Upper lobe of right lung (tissue), 1 donor: Measurements from ENCODE around the gene ANKLE1. TPM values are rescaled to one million over a fixed set of nuclear protein-coding genes. Genes with fewer than 3 reads are reported as not detected.
A peak's percentile ranks its signal among the peaks of the same experiment; 100 is the strongest.

Experiments used
- ATAC-seq: fragments of 200-7000 bp; cut with Tn5 transposase; one replicate; pipeline ENCODE4 v1.9.1; 2020; ENCODE audit warnings: mild to moderate bottlenecking, moderate library complexity
- DNase-seq: peaks from one replicate; pipeline ENCODE4 v3.0.0-alpha.2; 2020
- H3K27ac ChIP-seq: fragments of 200-600 bp; one replicate; pipeline ENCODE4 v1.8.0; 2022
- H3K27me3 ChIP-seq: fragments of 200-600 bp; one replicate; pipeline ENCODE4 v1.8.0; 2022; ENCODE audit warnings: mild to moderate bottlenecking
- H3K36me3 ChIP-seq: fragments of 200-600 bp; one replicate; pipeline ENCODE4 v1.8.0; 2022
- H3K4me1 ChIP-seq: fragments of 200-600 bp; one replicate; pipeline ENCODE4 v1.8.0; 2022
- H3K4me3 ChIP-seq: fragments of 200-600 bp; one replicate; pipeline ENCODE4 v1.8.0; 2022; ENCODE audit warnings: mild to moderate bottlenecking
- H3K9me3 ChIP-seq: fragments of 200-600 bp; one replicate; pipeline ENCODE4 v1.8.0; 2022
- intact Hi-C: fragments of 100-400 bp; cut with DNase I; formaldehyde crosslinking; loops from one replicate; pipeline ENCODE4 v1.11.0; 2022
- total RNA-seq: library from RNA; stranded (reverse); fragmentation: NEBNext Ultra II Directional; extraction: Animal tissue kit (Norgen Biotek cat#: 25700); gene quantifications from one replicate; pipeline ENCODE4 v1.2.1, GENCODE V29; 2021
- TF ChIP-seq, protein P1 (sequence below): fragments of 200-600 bp; IDR thresholded peaks from one replicate; pipeline ENCODE4 v1.8.0; 2022; ENCODE audit warnings: antibody characterized with exemption
- donor health status: DM: no; HTN: yes; CAD: no; lungs with severe emphysema.

ANKLE1 gene
- total RNA-seq, 1 donor from 2014 or later, result 0.64 TPM

DNA sequence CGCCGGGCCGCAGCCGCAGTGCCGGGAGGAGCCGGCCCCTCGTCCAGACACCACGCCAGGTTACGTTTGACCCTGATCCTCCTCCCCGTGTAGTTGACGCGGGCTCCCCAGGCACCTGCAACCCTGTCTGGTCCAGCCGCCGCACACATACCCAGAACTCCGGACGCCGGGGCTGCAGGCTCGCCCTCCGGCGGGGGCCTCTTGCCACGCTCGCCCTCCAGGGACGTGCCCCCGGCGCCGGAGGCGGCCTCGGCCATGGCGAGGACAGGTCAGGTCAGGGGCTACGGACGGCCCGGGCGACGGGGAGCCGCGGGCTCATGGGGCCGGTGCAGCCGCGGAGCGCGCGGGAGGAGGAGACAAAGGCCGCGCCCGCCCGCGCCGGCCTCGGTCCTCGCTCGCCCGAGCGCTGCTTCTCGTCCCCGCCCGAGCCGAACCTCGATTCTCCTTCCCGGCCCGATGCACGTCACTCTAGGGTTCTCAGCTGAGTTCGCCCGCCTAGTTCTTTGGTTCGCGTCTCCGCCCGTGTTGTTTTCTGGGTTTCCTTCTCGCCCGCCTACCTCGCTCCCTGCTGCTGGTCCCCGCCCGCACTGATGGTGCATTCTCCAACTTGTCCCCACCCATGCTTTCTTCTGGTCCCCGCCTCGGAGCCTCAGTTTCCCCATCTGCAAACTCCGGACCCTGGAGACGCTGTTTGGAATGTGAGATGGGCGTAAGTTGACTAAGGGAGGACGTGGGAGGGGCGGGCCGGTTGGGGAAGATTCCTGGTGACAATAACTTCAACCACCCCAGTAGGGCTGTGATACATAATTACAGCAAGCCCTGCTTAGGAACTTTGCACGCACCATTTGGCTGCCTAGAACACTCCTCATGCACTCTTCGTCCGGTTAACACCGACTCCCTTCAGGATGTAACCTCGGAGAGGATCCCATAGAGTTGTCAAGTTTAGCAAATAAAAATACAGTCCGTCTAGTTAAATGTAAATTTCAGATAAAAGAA, 53.0 kb downstream of the ANKLE1 start, which contains the start of gene ANO8:
ANO8 (minus strand) TSS at position 442 of the 996 bp plus-strand sequence; CDS start at position 257, 185 bp downstream.
- no peaks in the 10 kb centered on the region for H3K9me3 ChIP-seq
- H3K4me3 ChIP-seq, result peak within 1 kb of the TSS; percentile 78
- no peaks in the 10 kb centered on the region for H3K36me3 ChIP-seq
- intact Hi-C loops, result no loop called here
- ATAC-seq (peak; percentile 84), DNase-seq (peak; percentile 97)
- TF ChIP-seq, protein P1, sequence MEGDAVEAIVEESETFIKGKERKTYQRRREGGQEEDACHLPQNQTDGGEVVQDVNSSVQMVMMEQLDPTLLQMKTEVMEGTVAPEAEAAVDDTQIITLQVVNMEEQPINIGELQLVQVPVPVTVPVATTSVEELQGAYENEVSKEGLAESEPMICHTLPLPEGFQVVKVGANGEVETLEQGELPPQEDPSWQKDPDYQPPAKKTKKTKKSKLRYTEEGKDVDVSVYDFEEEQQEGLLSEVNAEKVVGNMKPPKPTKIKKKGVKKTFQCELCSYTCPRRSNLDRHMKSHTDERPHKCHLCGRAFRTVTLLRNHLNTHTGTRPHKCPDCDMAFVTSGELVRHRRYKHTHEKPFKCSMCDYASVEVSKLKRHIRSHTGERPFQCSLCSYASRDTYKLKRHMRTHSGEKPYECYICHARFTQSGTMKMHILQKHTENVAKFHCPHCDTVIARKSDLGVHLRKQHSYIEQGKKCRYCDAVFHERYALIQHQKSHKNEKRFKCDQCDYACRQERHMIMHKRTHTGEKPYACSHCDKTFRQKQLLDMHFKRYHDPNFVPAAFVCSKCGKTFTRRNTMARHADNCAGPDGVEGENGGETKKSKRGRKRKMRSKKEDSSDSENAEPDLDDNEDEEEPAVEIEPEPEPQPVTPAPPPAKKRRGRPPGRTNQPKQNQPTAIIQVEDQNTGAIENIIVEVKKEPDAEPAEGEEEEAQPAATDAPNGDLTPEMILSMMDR, result no peak
- H3K27ac ChIP-seq, result peak within 1 kb of the TSS; percentile 68
- H3K27me3 ChIP-seq, result no peaks in the 10 kb centered on the region
- H3K4me1 ChIP-seq, result peaks cover 30% of the 10 kb centered on the region

DNA sequence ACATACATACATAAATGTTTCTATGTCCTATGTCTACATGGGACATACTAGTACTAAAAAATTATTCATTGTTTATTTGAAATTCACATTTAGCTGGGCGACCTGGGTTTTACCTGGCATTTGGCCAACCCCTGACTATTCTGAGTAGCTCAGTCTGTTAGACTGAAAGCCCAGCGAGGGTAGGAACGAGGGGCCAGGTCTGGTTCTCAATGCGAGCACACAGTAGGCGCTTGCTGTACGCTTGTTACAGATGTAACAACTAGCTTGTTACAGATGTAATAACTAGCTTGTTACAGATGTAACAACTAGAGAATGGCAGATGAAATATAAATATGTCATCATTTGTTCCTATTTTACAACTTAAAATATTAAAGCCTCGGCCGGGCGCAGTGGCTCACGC, 53.9 kb downstream of the ANKLE1 start:
- no peaks in the 10 kb centered on the region for H3K27me3 ChIP-seq
- intact Hi-C loops, result no loop called here
- no peaks in the 10 kb centered on the region for H3K9me3 ChIP-seq
- no peaks in the 10 kb centered on the region for H3K36me3 ChIP-seq
- no peak for DNase-seq
- TF ChIP-seq, protein P1, result no peak
- no peak overlapping the region for H3K4me3 ChIP-seq
- ATAC-seq, result no peak
- peaks cover 30% of the 10 kb centered on the region for H3K4me1 ChIP-seq
- H3K27ac ChIP-seq, result no peak overlapping the region

Other genes with a start within 250 kb of the ANKLE1 start
- 8.1 TPM for gene HAUS8, start 206.4 kb upstream of the ANKLE1 start, total RNA-seq
- 137 TPM for gene MYO9B, start 206.1 kb upstream of the ANKLE1 start, total RNA-seq
- gene USE1, start 66.5 kb upstream of the ANKLE1 start, total RNA-seq, result 24.0 TPM
- gene OCEL1, start 55.7 kb upstream of the ANKLE1 start, total RNA-seq, result 31.6 TPM
- gene NR2F6, start 36.0 kb upstream of the ANKLE1 start, total RNA-seq, result 41.7 TPM
- 14.0 TPM for gene USHBP1, start 17.2 kb upstream of the ANKLE1 start, total RNA-seq
- 67.9 TPM for gene BABAM1, start 14.5 kb upstream of the ANKLE1 start, total RNA-seq
- 17.1 TPM for gene ABHD8, start 21.5 kb downstream of the ANKLE1 start, total RNA-seq
- gene MRPL34, start 24.0 kb downstream of the ANKLE1 start, total RNA-seq, result 84.9 TPM
- 30.4 TPM for gene DDA1, start 27.7 kb downstream of the ANKLE1 start, total RNA-seq
- 14.6 TPM for gene ANO8, start 53.0 kb downstream of the ANKLE1 start, total RNA-seq
- gene GTPBP3, start 55.7 kb downstream of the ANKLE1 start, total RNA-seq, result 17.7 TPM
- 174 TPM for gene PLVAP, start 95.4 kb downstream of the ANKLE1 start, total RNA-seq
- 2.0 TPM for gene CCDC194, start 112.3 kb downstream of the ANKLE1 start, total RNA-seq
- gene BST2, start 123.7 kb downstream of the ANKLE1 start, total RNA-seq, result 133 TPM
- gene MVB12A, start 138.1 kb downstream of the ANKLE1 start, total RNA-seq, result 36.3 TPM
- gene TMEM221, start 166.8 kb downstream of the ANKLE1 start, total RNA-seq, result not detected
- not detected for gene NXNL1, start 179.0 kb downstream of the ANKLE1 start, total RNA-seq
- 27.8 TPM for gene SLC27A1, start 188.6 kb downstream of the ANKLE1 start, total RNA-seq
- 78.0 TPM for gene PGLS, start 229.7 kb downstream of the ANKLE1 start, total RNA-seq